Middle frontal gyrus (tissue), 1 donor: ENCODE data around the gene UBL4B.
"Not testable (repeated sequence)": the region's sequence is repeated elsewhere in the genome, so short reads cannot be mapped to it uniquely, and the experiment has no call there.

Experiments
- DNase-seq: peaks from one replicate; pipeline ENCODE4 v3.0.0-alpha.2; 2015; ENCODE audit warnings: low spot score; ENCODE audit errors: extremely low spot score

Gene UBL4B

DNA sequence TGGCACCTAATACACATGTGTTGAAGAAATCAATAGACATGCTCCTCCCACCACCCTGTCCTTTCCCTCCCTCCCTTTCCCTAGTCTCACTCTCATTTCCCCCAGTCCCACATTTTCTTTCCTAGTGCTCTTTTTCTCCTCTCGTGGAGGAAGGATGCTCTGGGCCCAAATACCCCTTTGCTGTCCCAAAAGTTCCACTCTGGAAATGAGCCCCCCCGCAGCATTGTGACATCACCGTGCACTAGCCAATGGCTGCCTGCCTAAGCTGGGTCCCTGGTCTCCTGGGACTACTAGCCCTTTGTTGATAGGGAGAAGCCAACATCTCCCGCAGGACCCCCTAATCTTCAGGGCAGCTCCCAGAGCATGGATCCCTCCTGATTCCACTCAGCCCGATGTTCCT is at the start of gene UBL4B:
Gene UBL4B, plus strand, starts transcription at position 301 of the 400 bp plus-strand sequence. Its CDS starts 92 bp downstream, at position 393.
- DNase-seq: no peak

DNA sequence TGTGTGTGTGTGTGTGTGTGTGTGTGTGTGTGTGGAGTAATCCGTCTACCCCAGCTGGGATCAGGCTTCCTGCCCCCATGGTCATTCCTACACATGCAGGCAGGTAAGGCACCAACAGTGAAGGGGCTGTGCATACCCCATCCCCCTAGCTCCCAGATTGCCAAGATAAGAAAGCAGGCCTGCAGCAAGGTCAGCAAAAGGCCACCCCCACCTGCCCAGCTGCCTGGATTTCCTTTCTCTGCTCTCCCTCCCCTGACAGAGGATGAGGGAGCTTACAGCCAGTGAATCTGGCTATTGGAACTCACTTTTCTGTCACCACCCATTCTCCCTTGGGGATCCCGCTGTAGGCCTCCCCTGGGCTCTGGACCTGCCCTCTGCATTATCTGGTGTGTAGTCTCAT is 49.6 kb upstream of the UBL4B start:
- no peak for DNase-seq

DNA sequence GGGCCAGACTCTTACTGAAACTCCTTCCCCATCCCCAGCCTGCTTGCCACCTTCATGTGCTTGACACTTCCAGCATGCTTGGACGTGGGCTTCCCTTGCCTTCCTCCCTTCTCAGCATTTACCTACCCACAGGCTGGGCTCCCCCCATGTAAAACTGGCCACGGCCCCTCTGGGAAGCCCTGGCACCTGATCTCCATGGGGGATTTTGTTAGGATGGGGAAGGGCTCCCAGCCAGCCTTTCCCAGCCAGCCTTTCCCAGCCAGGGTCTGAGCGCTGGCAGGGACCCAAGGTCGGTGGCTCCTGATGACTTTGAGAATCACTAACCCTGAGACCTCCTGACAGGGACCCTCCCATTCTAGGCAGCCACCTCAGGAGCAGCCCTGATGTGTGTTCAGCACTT is 48.5 kb upstream of the UBL4B start:
- DNase-seq: no peak

- no peak for DNase-seq
These were observed 47.5 kb upstream of the UBL4B start for GRCh38 chr1:110064576-110065337.

- DNase-seq: no peak
These were observed 46.4 kb upstream of the UBL4B start for GRCh38 chr1:110065841-110066240.

GRCh38 chr1:110067479-110067892 is 44.8 kb upstream of the UBL4B start:
- no peak for DNase-seq

DNA sequence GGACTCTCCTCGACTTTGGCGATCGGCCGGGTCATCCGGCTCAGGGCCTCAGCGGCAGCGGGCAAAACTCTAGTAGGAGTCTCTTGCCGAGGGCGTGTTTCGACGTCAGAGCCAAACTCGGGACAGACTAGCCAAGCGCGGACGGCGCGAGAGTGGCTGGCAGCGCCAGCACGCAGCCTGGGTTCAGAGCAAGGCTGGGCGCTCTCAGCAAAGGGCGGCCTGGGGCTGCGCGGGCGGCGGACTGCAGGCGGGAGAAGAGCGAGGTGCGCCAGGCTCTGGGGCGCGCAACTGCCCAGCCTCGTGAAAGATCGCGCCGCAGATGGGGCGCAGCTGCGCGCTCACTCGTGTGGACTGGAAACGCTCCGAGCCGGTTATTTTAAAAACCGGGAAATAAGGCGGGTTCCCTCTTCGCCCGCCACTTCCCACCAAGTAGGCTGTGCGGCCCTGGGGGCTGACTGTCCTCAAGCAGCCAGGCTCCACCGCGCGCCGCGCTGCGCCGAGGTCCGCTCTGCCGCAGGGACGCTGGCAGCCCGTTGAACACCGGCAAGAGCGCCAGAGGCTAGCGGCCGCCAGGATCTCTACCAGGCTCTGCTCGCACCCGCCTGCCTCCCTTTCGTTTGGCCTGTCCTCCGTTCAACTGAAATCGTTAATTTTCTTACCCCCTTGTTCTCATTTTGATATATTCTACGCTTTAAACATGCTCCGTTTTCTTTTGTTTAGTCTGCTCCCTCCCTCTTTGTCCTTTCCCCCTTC is 44.2 kb upstream of the UBL4B start:
- DNase-seq: no peak

DNA sequence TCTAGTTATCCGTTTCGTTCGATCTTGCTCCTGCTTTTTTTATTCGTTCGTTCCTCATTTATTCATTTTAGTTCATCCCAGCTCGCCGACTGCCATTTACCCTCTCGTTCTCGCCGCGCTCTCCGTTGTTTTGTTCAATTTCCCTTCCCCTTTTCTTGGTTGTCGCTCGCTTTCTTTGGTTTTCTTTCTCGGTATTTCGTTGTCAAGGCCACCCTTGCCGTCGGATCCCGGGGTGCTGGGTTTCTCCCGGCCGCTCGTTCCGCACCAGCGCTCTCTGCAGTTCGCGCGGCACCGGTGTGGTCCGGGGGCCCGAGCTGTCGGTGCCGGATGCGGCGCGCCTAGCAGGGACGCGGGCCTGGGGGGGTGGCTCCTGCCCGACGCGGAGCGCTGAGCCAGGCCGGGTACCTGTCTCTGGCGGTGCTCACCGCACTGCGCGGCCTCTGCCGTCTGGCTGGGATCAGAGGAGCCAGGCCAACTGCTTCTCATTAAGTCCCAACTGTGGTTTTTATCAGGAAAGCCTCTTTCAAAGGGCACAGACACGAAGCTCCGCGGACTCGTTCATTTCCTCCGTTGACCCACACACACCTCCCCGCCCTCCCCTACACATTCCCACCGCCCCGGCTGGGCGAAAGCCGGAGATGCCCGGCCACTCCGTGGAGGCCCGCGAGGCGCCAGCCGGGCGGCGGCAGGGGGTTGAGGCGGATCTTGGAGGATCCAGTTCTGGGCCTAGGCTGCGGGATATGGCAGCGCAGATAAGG is 43.4 kb upstream of the UBL4B start:
- DNase-seq: no peak

DNA sequence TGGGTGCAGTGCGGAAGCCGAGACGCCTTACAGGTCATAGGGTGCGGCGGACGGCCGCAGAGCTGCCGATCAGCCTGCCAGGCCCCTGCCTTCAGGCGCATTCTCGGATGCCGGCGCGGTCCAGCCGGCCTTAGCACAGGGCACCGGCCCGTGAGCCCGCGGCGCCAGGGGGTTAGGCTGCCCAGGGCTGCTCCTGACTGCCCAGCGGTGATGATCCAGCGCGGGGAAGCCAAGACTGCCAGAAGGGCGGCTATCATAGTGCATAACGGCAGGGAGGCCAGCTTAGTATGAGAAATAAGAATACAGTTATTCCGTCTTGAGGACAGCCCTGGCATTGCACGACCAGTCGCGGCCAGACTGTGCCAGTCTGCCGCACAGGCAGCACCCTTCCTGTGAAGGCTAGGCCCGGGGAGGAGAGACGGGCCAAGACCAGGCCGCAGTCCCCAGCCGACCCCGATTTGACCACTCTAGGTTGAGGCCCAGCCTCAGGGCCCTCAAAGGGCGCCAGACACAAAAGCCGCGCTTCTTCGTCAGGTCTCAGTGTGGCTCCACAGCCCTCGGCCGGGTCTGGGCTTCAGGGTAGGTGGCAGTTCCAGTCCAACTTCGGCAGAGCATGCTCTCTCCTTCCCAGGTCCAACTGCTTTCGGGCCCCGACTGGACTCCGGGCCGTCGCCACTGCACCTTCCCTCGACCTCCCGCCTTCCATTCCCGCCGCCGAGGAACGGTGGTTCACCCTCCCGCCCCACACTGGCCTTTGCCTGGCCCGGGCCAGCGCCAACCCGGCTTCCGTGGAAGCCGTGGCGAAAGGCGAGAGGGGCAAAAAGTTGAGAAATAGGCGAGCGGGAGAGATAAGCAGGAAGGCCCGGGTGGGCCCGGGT is 42.6 kb upstream of the UBL4B start:
- no peak for DNase-seq

DNA sequence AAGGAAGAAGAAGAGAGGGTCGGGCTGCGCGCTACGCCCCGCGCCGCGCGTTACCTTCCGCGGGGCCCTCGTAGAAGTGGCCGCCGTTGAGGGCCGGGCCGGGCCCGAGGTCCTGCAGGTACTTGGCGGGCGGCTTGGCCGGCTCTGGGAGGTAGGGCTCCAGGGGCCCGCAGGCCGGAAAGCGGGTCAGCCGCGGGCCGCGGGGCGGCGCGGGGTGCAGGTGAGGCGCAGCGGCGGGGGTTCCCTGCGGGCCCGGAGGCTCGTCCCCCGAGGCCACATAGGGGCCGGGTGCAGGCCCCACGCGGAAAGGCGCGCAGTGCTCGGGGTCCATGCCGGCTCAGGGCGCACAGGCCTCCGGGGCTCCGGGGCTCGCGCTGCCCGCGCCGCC is 42.0 kb upstream of the UBL4B start:
- DNase-seq: no peak

DNA sequence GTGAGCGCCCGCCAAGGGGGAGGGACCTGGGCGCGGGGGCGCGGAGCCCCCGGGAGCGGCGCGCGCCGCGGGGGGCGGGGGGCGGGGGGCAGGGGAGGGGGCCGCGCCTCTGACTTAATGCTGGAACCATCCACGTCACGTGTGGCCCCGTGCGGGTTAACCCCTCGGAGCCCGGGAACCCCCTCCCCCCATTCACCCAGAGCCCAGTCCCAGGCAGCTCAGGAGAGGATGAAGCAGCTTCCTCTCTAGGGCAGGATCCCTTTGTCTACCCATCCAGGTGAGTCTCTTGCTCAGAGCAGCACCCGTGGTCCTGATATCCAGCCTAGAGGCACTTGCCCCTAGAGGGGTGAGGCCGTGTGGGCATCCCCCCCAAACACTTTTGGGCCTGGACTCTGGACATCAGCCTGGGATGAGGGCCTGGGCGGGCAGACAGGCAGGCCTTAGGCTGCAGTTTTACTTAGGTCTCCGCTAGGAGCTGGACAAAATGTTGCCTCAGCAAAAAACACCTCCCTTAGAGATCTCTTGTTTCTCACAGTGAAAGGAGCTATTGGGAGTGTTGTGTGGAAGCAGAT is 41.5 kb upstream of the UBL4B start, which contains the start of gene ALX3:
Gene ALX3, minus strand, starts transcription at position 2 of the 572 bp plus-strand sequence. CDS start 60 bp downstream, outside the sequence.
- DNase-seq: no peak

- DNase-seq: no peak
These were observed 38.1 kb upstream of the UBL4B start for GRCh38 chr1:110074166-110074565.

DNA sequence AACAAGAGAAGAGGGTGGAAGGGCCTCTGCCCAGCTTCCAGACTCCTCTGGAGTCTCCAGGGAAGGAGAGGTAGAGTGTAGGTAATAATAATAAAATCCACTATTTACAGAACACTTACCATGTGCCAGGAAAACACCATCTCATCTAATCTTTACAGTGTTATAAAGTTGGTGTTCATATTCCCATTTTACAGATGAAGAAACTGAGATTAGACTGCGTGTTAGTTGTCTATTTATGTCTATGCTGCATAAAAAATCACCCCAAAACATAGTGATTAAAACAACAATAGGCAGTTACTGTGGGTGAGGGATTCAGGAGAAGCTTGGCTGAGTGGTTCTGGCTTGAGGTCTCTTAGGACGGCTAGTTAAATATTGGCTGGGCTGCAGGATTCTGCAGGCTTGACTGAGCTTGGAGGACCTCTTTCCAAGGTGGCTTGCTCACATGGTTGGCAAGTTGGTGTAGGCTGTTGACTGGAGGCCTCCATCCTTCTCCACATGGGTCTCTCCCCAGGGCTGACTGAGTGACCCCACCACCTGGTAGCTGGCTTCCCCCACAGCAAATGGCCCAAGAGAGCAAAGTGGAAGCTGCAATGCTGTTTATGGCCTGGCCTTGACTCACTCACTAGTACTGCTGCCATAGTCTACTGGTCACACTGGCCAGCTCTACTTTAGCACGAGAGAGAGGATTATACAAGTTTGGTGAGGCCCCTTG is 35.3 kb upstream of the UBL4B start:
- DNase-seq: no peak

DNA sequence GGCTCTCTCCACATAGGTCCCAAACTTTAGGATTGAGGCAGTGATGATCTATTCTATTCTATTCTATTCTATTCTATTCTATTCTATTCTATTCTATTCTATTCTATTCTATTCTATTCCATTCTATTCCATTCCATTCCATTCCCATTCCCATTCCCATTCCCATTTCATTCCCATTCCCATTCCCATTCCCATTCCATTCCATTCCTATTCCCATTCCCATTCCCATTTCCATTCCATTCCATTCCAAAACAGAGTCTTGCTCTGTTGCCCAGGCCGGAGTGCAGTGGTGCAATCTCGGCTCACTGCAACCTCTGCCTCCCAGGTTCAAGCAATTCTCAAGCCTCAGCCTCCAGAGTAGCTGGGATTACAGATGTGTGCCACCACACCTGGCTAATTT is 32.2 kb upstream of the UBL4B start:
- not testable (repeated sequence) for DNase-seq

- no peak for DNase-seq
These were observed 31.2 kb upstream of the UBL4B start for GRCh38 chr1:110081061-110081460.

DNA sequence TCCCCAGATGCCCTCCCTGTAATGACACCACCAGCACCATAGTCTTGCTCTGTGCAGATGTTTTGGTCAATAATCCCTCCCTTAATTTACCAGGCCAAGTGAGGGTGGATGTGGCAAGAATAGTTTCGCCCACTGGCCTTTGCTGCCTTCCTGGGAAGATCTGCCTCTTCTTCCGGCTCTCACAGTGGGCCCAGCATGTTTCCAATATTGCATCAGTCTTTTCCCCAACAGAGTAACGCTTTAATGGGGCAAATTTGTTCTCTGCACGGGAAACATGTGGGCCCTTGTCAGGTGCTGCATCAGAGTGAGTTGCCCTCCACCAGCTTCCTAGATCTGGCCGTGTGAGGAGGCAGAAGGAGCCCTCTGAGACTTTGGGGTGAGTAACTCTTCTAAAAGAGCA is 29.8 kb upstream of the UBL4B start:
- no peak for DNase-seq

DNA sequence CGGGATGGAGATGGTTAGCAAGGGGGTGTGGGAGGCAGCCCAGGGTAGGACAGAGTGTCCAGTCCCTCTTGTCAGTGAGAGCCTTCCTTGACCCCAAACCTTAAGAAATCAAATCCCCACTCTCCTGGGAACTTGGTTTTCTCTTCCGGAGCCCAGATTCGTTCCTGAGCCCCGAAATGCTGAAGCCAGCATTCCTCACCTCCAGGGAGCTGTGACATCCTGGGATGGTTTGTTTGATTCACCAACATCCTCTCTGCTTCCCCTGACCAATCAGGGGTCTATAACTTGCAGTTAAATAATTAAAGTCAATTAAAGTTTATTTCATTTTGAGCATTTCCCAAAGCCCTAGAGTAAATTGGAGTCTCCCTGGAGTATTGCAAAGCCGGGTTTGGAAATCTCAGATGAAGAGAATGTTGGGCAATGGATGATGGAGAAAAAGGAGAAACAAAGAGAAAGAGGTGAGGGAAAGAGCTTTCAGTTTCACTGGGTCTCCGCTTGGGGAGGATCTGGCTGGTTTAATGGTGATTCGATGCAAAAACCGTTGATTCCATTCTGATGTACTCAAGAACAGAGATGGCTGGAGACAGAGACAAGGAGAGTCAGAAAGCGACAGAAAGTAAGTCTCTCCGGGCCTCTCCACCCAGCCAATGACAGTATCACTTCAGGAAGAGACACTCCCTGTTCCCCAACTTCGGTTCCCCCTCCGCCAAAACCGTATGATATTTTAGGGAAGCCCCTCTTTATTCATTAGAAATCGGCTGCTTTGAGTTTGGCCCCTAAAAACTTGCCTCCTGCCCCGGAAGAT is 29.0 kb upstream of the UBL4B start:
- no peak for DNase-seq

DNA sequence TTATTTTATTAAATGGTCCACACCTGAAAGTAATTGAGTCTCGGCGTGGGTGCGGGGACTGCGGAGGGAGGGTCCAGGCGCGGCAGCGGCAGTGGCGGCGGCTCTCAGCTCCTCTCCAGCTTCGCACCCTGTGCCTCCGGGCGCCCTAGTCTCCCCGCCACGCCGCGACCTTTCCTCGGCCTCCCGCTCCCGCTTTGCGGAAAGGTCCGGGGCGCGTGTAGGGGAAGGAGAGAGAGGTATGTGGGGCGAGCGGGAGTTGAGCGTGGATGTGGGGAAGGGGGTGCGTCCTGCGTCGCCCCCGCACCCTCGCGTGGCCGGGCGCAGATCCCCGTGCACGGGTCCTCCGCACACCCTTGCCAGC is 28.4 kb upstream of the UBL4B start:
- DNase-seq: no peak
